K562 (cell line): Measurements from ENCODE around the gene FBXO10. TPM values are rescaled to one million over a fixed set of nuclear protein-coding genes. Genes with fewer than 3 reads are reported as not detected.

Experiments
- ATF1 ChIP-seq, 2 experiments: fragments of 450-650 bp in 1 of 2; IDR thresholded peaks; 2 replicates each; pipeline ENCODE4 v1.6.1; 2016; ENCODE audit warnings: missing compliant biosample characterization in 1 of 2, missing genetic modification characterization in 1 of 2
- BMI1 ChIP-seq: fragments of 150-350 bp; IDR thresholded peaks from 2 replicates; pipeline ENCODE4 v1.6.1; 2014; ENCODE audit warnings: low read length
- BRCA1 ChIP-seq, 2 experiments: fragments of 450-650 bp in 1 of 2; sonication (generic) in 1 of 2; formaldehyde crosslinking in 1 of 2; IDR thresholded peaks; 2 replicates each; pipeline versions ENCODE4 v1.5.0 to v1.6.1; 2017 to 2020; ENCODE audit warnings: mild to moderate bottlenecking in 1 of 2, missing genetic modification reagents in 1 of 2
- CHD2 ChIP-seq: IDR thresholded peaks from 2 replicates; pipeline ENCODE4 v1.6.1; 2011; ENCODE audit warnings: low read depth, low read length
- EP400 ChIP-seq: fragments of 450-650 bp; IDR thresholded peaks from 2 replicates; pipeline ENCODE4 v1.6.1; 2017; ENCODE audit warnings: antibody characterized with exemption, mild to moderate bottlenecking, moderate library complexity
- MIER1 ChIP-seq: fragments of 450-650 bp; IDR thresholded peaks from 2 replicates; pipeline ENCODE4 v1.6.1; 2016; ENCODE audit warnings: antibody characterized with exemption, mild to moderate bottlenecking, low read depth
- NCOA4 ChIP-seq: fragments of 450-650 bp; IDR thresholded peaks from 2 replicates; pipeline ENCODE4 v1.6.1; 2018; ENCODE audit warnings: mild to moderate bottlenecking; ENCODE audit not compliant: partially characterized antibody
- NFIC ChIP-seq: fragments of 450-650 bp; IDR thresholded peaks from 2 replicates; pipeline ENCODE4 v1.6.1; 2017; ENCODE audit warnings: mild to moderate bottlenecking, inconsistent platforms
- NR1H2 ChIP-seq: sonication (generic); formaldehyde crosslinking; IDR thresholded peaks from 2 replicates; pipeline ENCODE4 v1.4.0; 2020; ENCODE audit warnings: mild to moderate bottlenecking, missing genetic modification reagents
- RBFOX2 ChIP-seq: fragments of 200-400 bp; formaldehyde crosslinking; IDR thresholded peaks from 2 replicates; pipeline ENCODE4 v1.6.1; 2017; ENCODE audit warnings: low read depth, mild to moderate bottlenecking, low read length, moderate library complexity
- RUNX1 ChIP-seq: sonication (generic); IDR thresholded peaks from 2 replicates; pipeline ENCODE4 v1.6.1; 2016; ENCODE audit warnings: antibody characterized with exemption, low read depth
- SREBF2 ChIP-seq: sonication (generic); formaldehyde crosslinking; IDR thresholded peaks from 2 replicates; pipeline ENCODE4 v1.4.0; 2020; ENCODE audit warnings: mild to moderate bottlenecking, missing genetic modification reagents
- STAG1 ChIP-seq: sonication (generic); formaldehyde crosslinking; IDR thresholded peaks from 2 replicates; pipeline ENCODE4 v1.5.0; 2020; ENCODE audit warnings: missing genetic modification reagents, borderline replicate concordance
- YY1 ChIP-seq, 3 experiments: IDR thresholded peaks; 2 replicates each; pipeline ENCODE4 v1.6.1; 2011; ENCODE audit warnings: low read length in 2 of 3, mild to moderate bottlenecking in 2 of 3, moderate library complexity in 2 of 3, borderline replicate concordance in 1 of 3, control low read depth in 1 of 3, low read depth in 1 of 3; ENCODE audit not compliant: insufficient read depth in 3 of 3, insufficient replicate concordance in 2 of 3, control insufficient read depth in 1 of 3, insufficient read length in 1 of 3; ENCODE audit errors: extremely low read depth in 1 of 3
- ZBTB11 ChIP-seq, 3 experiments: fragments of 200-800 bp in 1 of 3; fragments of 250-450 bp in 1 of 3; fragments of 450-650 bp in 1 of 3; sonication (Bioruptor Pico) in 1 of 3; sonication (Bioruptor generic) in 1 of 3; formaldehyde crosslinking in 1 of 3; IDR thresholded peaks; 2 replicates each; pipeline versions ENCODE4 v1.6.1 to v1.8.0; 2016 to 2022; ENCODE audit warnings: mild to moderate bottlenecking in 2 of 3, missing genetic modification characterization in 2 of 3, missing compliant biosample characterization in 1 of 3, moderate library complexity in 1 of 3
- ZFX ChIP-seq: sonication (generic); formaldehyde crosslinking; IDR thresholded peaks from 2 replicates; pipeline ENCODE4 v1.8.0; 2022; ENCODE audit warnings: mild to moderate bottlenecking, missing genetic modification reagents, moderate library complexity
- ZNF445 ChIP-seq: fragments of 250-450 bp; sonication (Bioruptor Pico); IDR thresholded peaks from 2 replicates; pipeline ENCODE4 v1.4.0; 2020; ENCODE audit warnings: low read depth, mild to moderate bottlenecking, moderate library complexity
- ZNF699 ChIP-seq: fragments of 250-450 bp; sonication (Bioruptor Pico); IDR thresholded peaks from 2 replicates; pipeline ENCODE4 v1.8.0; 2021; ENCODE audit warnings: mild to moderate bottlenecking, moderate library complexity; ENCODE audit not compliant: insufficient replicate concordance
- polyA plus RNA-seq, 8 experiments: library from polyadenylated mRNA; depleted of rRNA in 4 of 8; stranded (reverse) in 5 of 8; unstranded in 3 of 8; fragments of >200 nt; fragmentation: Nextera tagmentation in 2 of 8; fragmentation: Illumina TruSeq in 1 of 8; extraction: Ambion mirVana in 2 of 8; extraction: Trizol in 1 of 8; gene quantifications; 2 replicates each; pipeline versions ENCODE4 v1.2.1 to v1.2.3, GENCODE V29; 2011 to 2014; ENCODE audit warnings: inconsistent platforms in 1 of 8, missing spikeins in 1 of 8
- total RNA-seq, 7 experiments: library from RNA; depleted of rRNA in 6 of 7; stranded (reverse); fragments of >200 nt in 6 of 7; fragmentation: Illumina TruSeq in 2 of 7; extraction: Trizol in 2 of 7; gene quantifications; 2 replicates each; pipeline versions ENCODE4 v1.2.1 to v1.2.3, GENCODE V29; 2011 to 2021; ENCODE audit warnings: low replicate concordance in 1 of 7
- TF ChIP-seq, protein P1 (sequence below): fragments of 200-800 bp; sonication (Bioruptor generic); IDR thresholded peaks from 2 replicates; pipeline ENCODE4 v1.6.1; 2016; ENCODE audit warnings: missing genetic modification characterization, missing compliant biosample characterization

The FBXO10 gene
- total and polyA plus RNA-seq, 9 of the 15 experiments (the other 6 are each of a cell fraction or from before 2014, with no cell fraction given), result 0.84 to 9.9 (median 6.0) TPM

DNA sequence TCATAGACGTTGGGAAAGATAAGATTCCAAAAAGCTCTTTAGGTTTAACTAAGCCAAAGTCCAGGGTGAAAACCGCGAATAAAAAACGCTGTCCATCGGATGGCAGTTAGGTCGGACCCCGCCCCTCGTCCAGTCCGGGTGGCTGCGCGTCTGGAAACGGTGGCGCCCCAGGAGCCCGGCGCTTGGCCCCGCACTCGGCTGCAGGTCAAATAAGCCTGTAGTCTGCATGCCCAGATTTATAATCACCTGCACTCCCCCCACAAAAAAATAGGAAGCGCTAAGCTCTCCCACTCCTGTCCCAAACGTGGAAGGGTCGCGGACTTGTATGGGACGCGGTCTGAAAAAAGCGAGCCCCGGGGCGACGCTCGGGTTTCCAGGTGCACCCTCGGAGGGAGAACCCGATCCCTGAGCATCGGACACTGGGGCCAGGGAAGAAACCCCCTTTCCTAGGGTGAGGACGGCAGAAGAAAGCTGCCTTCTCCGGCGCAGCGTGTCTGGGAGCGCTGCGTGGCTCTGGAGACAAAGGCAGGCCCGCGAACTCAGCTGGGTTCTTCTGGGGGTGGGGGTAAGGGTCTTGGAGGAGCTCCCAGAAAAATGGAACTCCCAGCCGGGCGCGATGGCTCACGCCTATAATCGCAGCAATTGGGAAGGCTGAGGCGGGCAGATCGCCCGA is 110.0 kb downstream of the FBXO10 start (continued):
- TF ChIP-seq BMI1 (no peak), SREBF2 (CRISPR knock-in tag) (no peak), ZBTB11 (CRISPR knock-in tag; IDR thresholded peaks at IDR 0.05) (no peak), ATF1 (CRISPR knock-in tag; IDR thresholded peaks at IDR 0.05) (no peak), ATF1 (tag; IDR thresholded peaks at IDR 0.05) (no peak), RUNX1 (no peak), BRCA1 (IDR thresholded peaks at IDR 0.05) (no peak), BRCA1 (CRISPR knock-in tag; IDR thresholded peaks at IDR 0.05) (no peak), ZNF699 (no peak), CHD2 (no peak), NFIC (no peak), ZFX (peak; percentile 79), NR1H2 (CRISPR knock-in tag) (no peak), MIER1 (no peak), ZNF445 (no peak), NCOA4 (no peak), YY1 (IDR thresholded peaks at IDR 0.05; ENCODE audit: borderline replicate concordance in 1 of 3, control insufficient read depth in 1 of 3, extremely low read depth in 1 of 3, insufficient read depth in 3 of 3, insufficient read length in 1 of 3, insufficient replicate concordance in 2 of 3, low read depth in 1 of 3, low read length in 2 of 3) (peak in 1 of 3 experiments; percentile 69), EP400 (no peak), RBFOX2 (peak; percentile 80), STAG1 (CRISPR knock-in tag) (no peak)
- TF ChIP-seq, protein P1, sequence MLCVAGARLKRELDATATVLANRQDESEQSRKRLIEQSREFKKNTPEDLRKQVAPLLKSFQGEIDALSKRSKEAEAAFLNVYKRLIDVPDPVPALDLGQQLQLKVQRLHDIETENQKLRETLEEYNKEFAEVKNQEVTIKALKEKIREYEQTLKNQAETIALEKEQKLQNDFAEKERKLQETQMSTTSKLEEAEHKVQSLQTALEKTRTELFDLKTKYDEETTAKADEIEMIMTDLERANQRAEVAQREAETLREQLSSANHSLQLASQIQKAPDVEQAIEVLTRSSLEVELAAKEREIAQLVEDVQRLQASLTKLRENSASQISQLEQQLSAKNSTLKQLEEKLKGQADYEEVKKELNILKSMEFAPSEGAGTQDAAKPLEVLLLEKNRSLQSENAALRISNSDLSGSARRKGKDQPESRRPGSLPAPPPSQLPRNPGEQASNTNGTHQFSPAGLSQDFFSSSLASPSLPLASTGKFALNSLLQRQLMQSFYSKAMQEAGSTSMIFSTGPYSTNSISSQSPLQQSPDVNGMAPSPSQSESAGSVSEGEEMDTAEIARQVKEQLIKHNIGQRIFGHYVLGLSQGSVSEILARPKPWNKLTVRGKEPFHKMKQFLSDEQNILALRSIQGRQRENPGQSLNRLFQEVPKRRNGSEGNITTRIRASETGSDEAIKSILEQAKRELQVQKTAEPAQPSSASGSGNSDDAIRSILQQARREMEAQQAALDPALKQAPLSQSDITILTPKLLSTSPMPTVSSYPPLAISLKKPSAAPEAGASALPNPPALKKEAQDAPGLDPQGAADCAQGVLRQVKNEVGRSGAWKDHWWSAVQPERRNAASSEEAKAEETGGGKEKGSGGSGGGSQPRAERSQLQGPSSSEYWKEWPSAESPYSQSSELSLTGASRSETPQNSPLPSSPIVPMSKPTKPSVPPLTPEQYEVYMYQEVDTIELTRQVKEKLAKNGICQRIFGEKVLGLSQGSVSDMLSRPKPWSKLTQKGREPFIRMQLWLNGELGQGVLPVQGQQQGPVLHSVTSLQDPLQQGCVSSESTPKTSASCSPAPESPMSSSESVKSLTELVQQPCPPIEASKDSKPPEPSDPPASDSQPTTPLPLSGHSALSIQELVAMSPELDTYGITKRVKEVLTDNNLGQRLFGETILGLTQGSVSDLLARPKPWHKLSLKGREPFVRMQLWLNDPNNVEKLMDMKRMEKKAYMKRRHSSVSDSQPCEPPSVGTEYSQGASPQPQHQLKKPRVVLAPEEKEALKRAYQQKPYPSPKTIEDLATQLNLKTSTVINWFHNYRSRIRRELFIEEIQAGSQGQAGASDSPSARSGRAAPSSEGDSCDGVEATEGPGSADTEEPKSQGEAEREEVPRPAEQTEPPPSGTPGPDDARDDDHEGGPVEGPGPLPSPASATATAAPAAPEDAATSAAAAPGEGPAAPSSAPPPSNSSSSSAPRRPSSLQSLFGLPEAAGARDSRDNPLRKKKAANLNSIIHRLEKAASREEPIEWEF, result no peak
